HCT116 (cell line): ENCODE data around the gene USP36. TPM values are rescaled to one million over a fixed set of nuclear protein-coding genes. Genes with fewer than 3 reads are reported as not detected.

Source experiments
- ATAC-seq: fragments of 200-7000 bp; cut with Tn5 transposase; 2 replicates; pipeline ENCODE4 v1.9.1; 2020; ENCODE audit warnings: mild to moderate bottlenecking, moderate library complexity
- BruUV-seq: library from RNA; stranded (reverse); fragments of 400-500 nt; replicated peaks from 2 replicates; lab custom pipeline; 2021; lab: Mats Ljungman, UMichigan
- CTCF ChIA-PET: fragments of 300-600 bp; sonication (Branson Sonifier 250); formaldehyde crosslinking; loops from one replicate; lab custom pipeline; 2021; ENCODE audit warnings: antibody characterized with exemption; lab: Charles Lee
- POLR2A ChIA-PET: fragments of 300-600, 350-600 bp; sonication (Branson Sonifier 250); formaldehyde crosslinking; loops from one replicate; lab custom pipeline; 2021; ENCODE audit warnings: antibody characterized with exemption; lab: Charles Lee
- RAD21 ChIA-PET, 2 experiments: fragments of 300-600 bp; sonication (Branson Sonifier 250); formaldehyde crosslinking; loops; one replicate each; lab custom pipeline; 2023; ENCODE audit warnings: low total read pairs in 2 of 2; ENCODE audit not compliant: uncharacterized antibody in 2 of 2, unreplicated experiment in 2 of 2, low non-redundant PET in 1 of 2; lab: Charles Lee
- DNase-seq: peaks from one replicate; pipeline ENCODE4 v3.0.0-alpha.2; 2010; ENCODE audit warnings: low read depth, low spot score
- H2AFZ ChIP-seq: fragments of 200-600 bp; shearing (Covaris generic), sonication (generic); 2 replicates; pipeline ENCODE4 v1.6.1; 2017; ENCODE audit warnings: low read depth, mixed run types, mixed read lengths, antibody characterized with exemption, low read length; ENCODE audit not compliant: poor library complexity, severe bottlenecking
- H3K27ac ChIP-seq: 2 replicates; pipeline ENCODE4 v1.5.1; 2012; ENCODE audit warnings: low read depth, low read length
- H3K27me3 ChIP-seq: fragments of 200-600 bp; sonication (generic); 2 replicates; pipeline ENCODE4 v1.6.1; 2016; ENCODE audit warnings: mixed run types, low read length, mixed read lengths; ENCODE audit not compliant: insufficient read depth
- H3K36me3 ChIP-seq, 2 experiments: fragments of 200-500 bp in 1 of 2; fragments of 200-600 bp in 1 of 2; sonication (Bioruptor generic) in 1 of 2; sonication (generic) in 1 of 2; 2 replicates each; pipeline versions ENCODE4 v1.5.1 to v1.6.1; 2014 to 2016; ENCODE audit warnings: low read length in 2 of 2, inconsistent platforms in 1 of 2, mixed read lengths in 1 of 2, mixed run types in 1 of 2; ENCODE audit not compliant: insufficient read depth in 2 of 2, control insufficient read depth in 1 of 2
- H3K4me1 ChIP-seq, 2 experiments: fragments of 200-600 bp in 1 of 2; sonication (generic) in 1 of 2; 2 replicates each; pipeline versions ENCODE4 v1.5.1 to v1.6.1; 2012 to 2017; ENCODE audit warnings: low read length in 2 of 2, inconsistent platforms in 1 of 2, mild to moderate bottlenecking in 1 of 2, mixed read lengths in 1 of 2, mixed run types in 1 of 2, moderate library complexity in 1 of 2; ENCODE audit not compliant: insufficient read depth in 2 of 2, control insufficient read depth in 1 of 2
- H3K4me2 ChIP-seq: fragments of 200-600 bp; sonication (generic); 2 replicates; pipeline ENCODE4 v1.6.1; 2017; ENCODE audit warnings: mixed run types, low read length, mixed read lengths
- H3K4me3 ChIP-seq, 2 experiments: fragments of 200-600 bp in 1 of 2; sonication (generic) in 1 of 2; replicated peaks in 1 of 2; 2 replicates each; pipeline ENCODE4 v1.5.1; 2011 to 2016; ENCODE audit warnings: low read length in 2 of 2, control low read depth in 1 of 2, low read depth in 1 of 2, mild to moderate bottlenecking in 1 of 2, mixed read lengths in 1 of 2, mixed run types in 1 of 2
- H3K79me2 ChIP-seq: fragments of 200-600 bp; sonication (generic); 2 replicates; pipeline ENCODE4 v1.6.1; 2017; ENCODE audit warnings: mild to moderate bottlenecking, mixed run types, low read length, moderate library complexity, mixed read lengths; ENCODE audit not compliant: insufficient read depth
- H3K9ac ChIP-seq: fragments of 200-600 bp; sonication (generic); 2 replicates; pipeline ENCODE4 v1.6.1; 2016; ENCODE audit warnings: low read length, mixed read lengths
- H3K9me2 ChIP-seq: fragments of 200-600 bp; sonication (generic), shearing (Covaris generic); 2 replicates; pipeline ENCODE4 v1.6.1; 2017; ENCODE audit warnings: mixed run types, mild to moderate bottlenecking, moderate library complexity; ENCODE audit not compliant: insufficient read depth
- H3K9me3 ChIP-seq, 2 experiments: fragments of 200-500 bp in 1 of 2; fragments of 200-600 bp in 1 of 2; sonication (Bioruptor generic) in 1 of 2; sonication (generic) in 1 of 2; 2 replicates each; pipeline ENCODE4 v1.6.1; 2014 to 2017; ENCODE audit warnings: low read length in 2 of 2, mixed read lengths in 2 of 2, inconsistent platforms in 1 of 2, low read depth in 1 of 2, mild to moderate bottlenecking in 1 of 2, mixed run types in 1 of 2, moderate library complexity in 1 of 2; ENCODE audit not compliant: control insufficient read depth in 1 of 2, insufficient read depth in 1 of 2
- H4K20me1 ChIP-seq: fragments of 200-600 bp; sonication (generic), shearing (Covaris generic); 2 replicates; pipeline ENCODE4 v1.6.1; 2017; ENCODE audit warnings: mixed run types, mild to moderate bottlenecking, moderate library complexity; ENCODE audit not compliant: insufficient read depth
- CEBPB ChIP-seq: IDR thresholded peaks from 2 replicates; pipeline ENCODE4 v1.6.1; 2012; ENCODE audit warnings: low read depth
- CTCF ChIP-seq, 3 experiments: fragments of 200-600 bp in 1 of 3; sonication (generic) in 1 of 3; IDR thresholded peaks in 2 of 3; conservative IDR thresholded peaks in 1 of 3; 2 replicates each; pipeline ENCODE4 v1.5.1; 2012 to 2017; ENCODE audit warnings: low read depth in 2 of 3, low read length in 2 of 3, antibody characterized with exemption in 1 of 3, borderline replicate concordance in 1 of 3, control low read depth in 1 of 3, mild to moderate bottlenecking in 1 of 3, mixed read lengths in 1 of 3, mixed run types in 1 of 3, moderate library complexity in 1 of 3; ENCODE audit not compliant: insufficient read depth in 1 of 3
- EGR1 ChIP-seq: IDR thresholded peaks from 2 replicates; pipeline ENCODE4 v1.6.1; 2012; ENCODE audit warnings: low read depth
- ELF1 ChIP-seq: IDR thresholded peaks from 2 replicates; pipeline ENCODE4 v1.6.1; 2012; ENCODE audit warnings: low read depth, borderline replicate concordance
- EZH2phosphoT487 ChIP-seq: fragments of 200-600 bp; IDR thresholded peaks from 2 replicates; pipeline ENCODE4 v1.6.1; 2018; ENCODE audit warnings: antibody characterized with exemption, borderline replicate concordance
- JUND ChIP-seq: IDR thresholded peaks from 2 replicates; pipeline ENCODE4 v1.6.1; 2012
- RAD21 ChIP-seq: IDR thresholded peaks from 2 replicates; pipeline ENCODE4 v1.6.1; 2012; ENCODE audit warnings: low read depth, mild to moderate bottlenecking
- SIN3A ChIP-seq: IDR thresholded peaks from 2 replicates; pipeline ENCODE4 v1.6.1; 2012; ENCODE audit warnings: low read depth
- SP1 ChIP-seq: IDR thresholded peaks from 2 replicates; pipeline ENCODE4 v1.6.1; 2012; ENCODE audit warnings: low read depth
- TCF7L2 ChIP-seq: IDR thresholded peaks from 2 replicates; pipeline ENCODE4 v1.7.0; 2011; ENCODE audit warnings: borderline replicate concordance, inconsistent platforms; ENCODE audit not compliant: insufficient read depth, insufficient read length; ENCODE audit errors: extremely low read depth
- YY1 ChIP-seq: IDR thresholded peaks from 2 replicates; pipeline ENCODE4 v1.6.1; 2011; ENCODE audit warnings: low read length, low read depth, moderate library complexity, mild to moderate bottlenecking; ENCODE audit not compliant: insufficient replicate concordance; ENCODE audit errors: extremely low read depth
- ZNF274 ChIP-seq: fragments of 200-500 bp; sonication (Bioruptor generic); IDR thresholded peaks from 2 replicates; pipeline ENCODE4 v1.6.1; 2014; ENCODE audit warnings: mild to moderate bottlenecking, low read depth, low read length, inconsistent platforms
- intact Hi-C: fragments of 100-400 bp; cut with micrococcal nuclease; formaldehyde crosslinking; loops from 2 replicates; pipeline ENCODE4 v1.10.0; 2022
- total RNA-seq: library from RNA; stranded (reverse); gene quantifications from one replicate; pipeline ENCODE4 v1.2.1, GENCODE V29; 2021; ENCODE audit not compliant: unreplicated experiment
- TF ChIP-seq, protein P1 (sequence below): IDR thresholded peaks from 2 replicates; pipeline ENCODE4 v1.6.1; 2012

Gene USP36
- total RNA-seq, 1 experiment from 2014 or later: 104 TPM

- Histone ChIP-seq H3K4me3 (no peak overlapping the region), H3K27ac (no peak overlapping the region), H3K27me3 (no peaks in the 10 kb centered on the region), H3K9me2 (no peaks in the 10 kb centered on the region), H3K36me3 (peaks cover 71 to 95% of the 10 kb centered on the region in 2 experiments), H3K4me1 (no peaks in the 10 kb centered on the region), H3K9ac (no peak overlapping the region), H4K20me1 (peaks cover 20% of the 10 kb centered on the region; the same call in 1 of the 2 replicates), H3K79me2 (peaks cover 86% of the 10 kb centered on the region), H3K4me2 (no peak overlapping the region), H2AFZ (no peak overlapping the region), H3K9me3 (no peaks in the 10 kb centered on the region)
- BruUV-seq: no TSS peak
- TF ChIP-seq ZNF274 (no peak), CTCF (IDR thresholded peaks at IDR 0.05 in 2 of 3, conservative IDR thresholded peaks at IDR 0.05 in 1 of 3; ENCODE audit: borderline replicate concordance in 1 of 3, insufficient read depth in 1 of 3, low read depth in 2 of 3, low read length in 2 of 3) (no peak), YY1 (no peak), JUND (no peak)
- TF ChIP-seq, protein P1, sequence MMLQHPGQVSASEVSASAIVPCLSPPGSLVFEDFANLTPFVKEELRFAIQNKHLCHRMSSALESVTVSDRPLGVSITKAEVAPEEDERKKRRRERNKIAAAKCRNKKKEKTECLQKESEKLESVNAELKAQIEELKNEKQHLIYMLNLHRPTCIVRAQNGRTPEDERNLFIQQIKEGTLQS: no peak
- intact Hi-C loops: no loop called here
- POLR2A ChIA-PET: no interaction called here
- no peak for ATAC-seq
- no peak for DNase-seq
- CTCF ChIA-PET: no interaction called here
- RAD21 ChIA-PET: no interaction called here
These were observed 14.2 kb downstream of the USP36 start for GRCh38 chr17:78826421-78826820.

DNA sequence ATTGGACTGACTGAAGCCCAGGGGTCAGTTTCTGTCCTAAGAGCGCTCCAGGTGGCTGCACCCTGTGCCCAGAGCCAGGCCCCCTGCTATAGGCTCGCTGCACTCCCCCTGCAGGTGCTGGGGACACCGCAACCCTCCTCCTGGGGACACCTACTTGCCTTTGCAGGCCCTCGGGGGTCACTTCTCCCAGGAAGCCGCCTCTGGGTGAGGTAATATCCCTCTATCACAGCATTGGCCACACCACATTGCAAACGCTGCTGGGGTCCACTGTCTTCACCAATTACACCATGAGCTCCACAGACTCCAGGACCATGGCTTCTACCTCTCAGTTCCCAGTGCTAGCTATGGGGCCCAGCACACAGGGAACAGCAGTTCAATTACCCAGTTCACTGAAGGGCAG is 14.9 kb downstream of the USP36 start:
- Histone ChIP-seq H3K36me3 (peaks cover 72 to 92% of the 10 kb centered on the region in 2 experiments), H3K4me1 (no peaks in the 10 kb centered on the region), H3K79me2 (peaks cover 79% of the 10 kb centered on the region), H3K9me3 (no peaks in the 10 kb centered on the region), H3K9ac (no peak overlapping the region), H3K27ac (no peak overlapping the region; the same call in 1 of the 2 replicates), H3K4me3 (no peak overlapping the region), H2AFZ (no peak overlapping the region), H3K27me3 (no peaks in the 10 kb centered on the region), H3K9me2 (no peaks in the 10 kb centered on the region), H4K20me1 (peaks cover 20% of the 10 kb centered on the region; the same call in 1 of the 2 replicates), H3K4me2 (no peak overlapping the region)
- intact Hi-C loops: no loop called here
- ATAC-seq (no peak), DNase-seq (no peak)
- TSS peak; percentile 2 for BruUV-seq
- ChIA-PET RAD21 (no interaction called here), CTCF (no interaction called here), POLR2A (no interaction called here)
- no peak for TF ChIP-seq CTCF (IDR thresholded peaks at IDR 0.05 in 2 of 3, conservative IDR thresholded peaks at IDR 0.05 in 1 of 3; ENCODE audit: borderline replicate concordance in 1 of 3, insufficient read depth in 1 of 3, low read depth in 2 of 3, low read length in 2 of 3)
- TF ChIP-seq RAD21: no peak
- TF ChIP-seq ELF1: no peak
- TF ChIP-seq EZH2phosphoT487: no peak
- no peak for TF ChIP-seq TCF7L2
- no peak for TF ChIP-seq JUND
- no peak for TF ChIP-seq YY1
- no peak for TF ChIP-seq CEBPB
- TF ChIP-seq SP1: no peak
- no peak for TF ChIP-seq SIN3A
- TF ChIP-seq EGR1: no peak
- TF ChIP-seq ZNF274: no peak
